ENCODE results near the gene AKNA. TPM values are rescaled to one million over a fixed set of nuclear protein-coding genes. Genes with fewer than 3 reads are reported as not detected.

The AKNA gene
- total RNA-seq (2021; ENCODE audit: unreplicated experiment) (10.1 TPM), Bru-seq, nascent RNA (percentile 55 among the genes with signal in this experiment), BruChase-seq, experiment 1, labeled RNA remaining after a 2-hour chase (percentile 48 among the genes with signal in this experiment), BruChase-seq, experiment 2, labeled RNA remaining after a 6-hour chase (percentile 53 among the genes with signal in this experiment)
- 6.9 TPM for polyA plus RNA-seq (2012; ENCODE audit: insufficient read length)
- long read RNA-seq, partial matches to known transcripts = 1 of 2 reads
- long read RNA-seq, other reads (novel, unspliced or antisense) = 1 of 2 reads

GRCh38 chr9:114387680-114388356, at the start of gene AKNA:
AKNA (minus strand) TSS chr9:114387982; CDS start chr9:114381333, 6,649 bp downstream.
- intact Hi-C loops (cut with micrococcal nuclease; ENCODE audit: unreplicated experiment) = no loop called here
- Histone ChIP-seq H3K27ac (ENCODE audit: low read length) (no peak within 1 kb of the TSS), H3K36me3 (ENCODE audit: control insufficient read depth, insufficient read depth, low read length) (no peaks in the 10 kb centered on the region), H3K9me3 (ENCODE audit: control insufficient read depth, insufficient read depth, low read depth, low read length) (no peaks in the 10 kb centered on the region), H3K27me3 (ENCODE audit: control insufficient read depth, insufficient read depth, low read length) (no peaks in the 10 kb centered on the region), H3K4me1 (ENCODE audit: control insufficient read depth, insufficient read depth, low read length) (peaks cover 3% of the 10 kb centered on the region), H3K4me3 (ENCODE audit: low read depth in 2 of 2, low read length in 2 of 2) (no peak within 1 kb of the TSS)
- DNase-seq (ENCODE audit: low read depth, low spot score) (no peak), ATAC-seq (no peak)
- POLR2A ChIA-PET = interaction anchor here (0.6 kb wide), 1 partner anchor 58 kb away, joined by 3 read pairs; no protein-coding TSS in a partner anchor
- CTCF ChIA-PET = no interaction called here
- BruUV-seq (replicated peaks) = no TSS peak
- no peak for TF ChIP-seq REST (IDR thresholded peaks at IDR 0.05; ENCODE audit: insufficient read depth in 1 of 2, low read depth in 2 of 2, low read length in 1 of 2)
- no peak for TF ChIP-seq SIN3A (IDR thresholded peaks at IDR 0.05; ENCODE audit: borderline replicate concordance, insufficient read depth, low read depth, low read length)
- TF ChIP-seq TCF7L2 (IDR thresholded peaks at IDR 0.05; ENCODE audit: low read depth, low read length) = no peak
- no peak for TF ChIP-seq CTCF (IDR thresholded peaks at IDR 0.05)
- no peak for TF ChIP-seq POLR2AphosphoS5 (IDR thresholded peaks at IDR 0.05; ENCODE audit: low read depth, low read length)
- in situ Hi-C loops (cut with HindIII; ENCODE audit: low pct_unique_long_range_greater_than_20kb, low sequenced_read_pairs) = no loop called here

GRCh38 chr9:114437401-114437893, 49.7 kb upstream of the AKNA start:
- no peaks in the 10 kb centered on the region for H3K36me3 ChIP-seq (ENCODE audit: control insufficient read depth, insufficient read depth, low read length)
- ChIA-PET POLR2A (no interaction called here), CTCF (no interaction called here)
- no peaks in the 10 kb centered on the region for H3K27me3 ChIP-seq (ENCODE audit: control insufficient read depth, insufficient read depth, low read length)
- H3K27ac ChIP-seq (ENCODE audit: low read length) = no peak overlapping the region
- no peak overlapping the region for H3K4me3 ChIP-seq (ENCODE audit: low read depth in 2 of 2, low read length in 2 of 2)
- no TSS peak for BruUV-seq (replicated peaks)
- ATAC-seq (no peak), DNase-seq (ENCODE audit: low read depth, low spot score) (no peak)
- in situ Hi-C loops (cut with HindIII; ENCODE audit: low pct_unique_long_range_greater_than_20kb, low sequenced_read_pairs) (no loop called here), intact Hi-C loops (cut with micrococcal nuclease; ENCODE audit: unreplicated experiment) (no loop called here)
- no peaks in the 10 kb centered on the region for H3K9me3 ChIP-seq (ENCODE audit: control insufficient read depth, insufficient read depth, low read depth, low read length)
- no peak for TF ChIP-seq POLR2AphosphoS5 (IDR thresholded peaks at IDR 0.05; ENCODE audit: low read depth, low read length)
- no peak for TF ChIP-seq TCF7L2 (IDR thresholded peaks at IDR 0.05; ENCODE audit: low read depth, low read length)
- TF ChIP-seq SIN3A (IDR thresholded peaks at IDR 0.05; ENCODE audit: borderline replicate concordance, insufficient read depth, low read depth, low read length) = no peak
- TF ChIP-seq CTCF (IDR thresholded peaks at IDR 0.05) = no peak
- no peak for TF ChIP-seq REST (IDR thresholded peaks at IDR 0.05; ENCODE audit: insufficient read depth in 1 of 2, low read depth in 2 of 2, low read length in 1 of 2)
- H3K4me1 ChIP-seq (ENCODE audit: control insufficient read depth, insufficient read depth, low read length) = no peaks in the 10 kb centered on the region
